Measurements from ENCODE around the gene PPP2R2C.

Gene PPP2R2C

DNA sequence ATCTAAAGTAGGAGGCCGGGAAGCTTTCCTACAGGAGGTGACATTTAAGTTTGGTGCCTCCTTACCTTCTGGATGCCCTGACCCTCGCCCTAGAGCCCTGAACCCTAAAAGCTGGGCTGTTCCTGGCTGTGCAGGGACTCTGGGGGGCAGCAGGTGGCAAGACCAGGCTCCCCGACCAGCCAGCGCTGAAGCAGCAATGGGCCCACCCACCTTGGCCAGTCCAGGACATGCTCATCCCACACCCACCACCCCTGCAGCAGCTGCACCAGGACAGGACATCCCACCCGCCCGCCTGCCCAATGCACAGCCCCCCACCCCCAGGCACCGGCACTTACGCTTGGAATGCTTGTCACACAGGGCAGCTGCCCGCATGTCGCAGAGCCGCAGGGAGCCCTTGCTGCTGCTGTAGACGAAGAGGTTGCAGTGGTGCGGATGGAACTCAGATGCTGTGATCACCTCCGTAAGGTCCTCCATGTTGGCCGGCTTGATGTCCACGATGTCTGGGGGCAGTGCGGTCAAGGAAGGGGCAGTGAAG lies 124.8 kb downstream of the PPP2R2C start:
- no peak for DNase-seq (ENCODE audit: low read depth in 2 of 2)

- DNase-seq (ENCODE audit: low read depth in 2 of 2) = no peak
Measured at GRCh38 chr4:6346373-6347110, 125.9 kb downstream of the PPP2R2C start.

GRCh38 chr4:6345866-6346265 lies 126.5 kb downstream of the PPP2R2C start:
- no peak for DNase-seq (ENCODE audit: low read depth in 2 of 2)

DNA sequence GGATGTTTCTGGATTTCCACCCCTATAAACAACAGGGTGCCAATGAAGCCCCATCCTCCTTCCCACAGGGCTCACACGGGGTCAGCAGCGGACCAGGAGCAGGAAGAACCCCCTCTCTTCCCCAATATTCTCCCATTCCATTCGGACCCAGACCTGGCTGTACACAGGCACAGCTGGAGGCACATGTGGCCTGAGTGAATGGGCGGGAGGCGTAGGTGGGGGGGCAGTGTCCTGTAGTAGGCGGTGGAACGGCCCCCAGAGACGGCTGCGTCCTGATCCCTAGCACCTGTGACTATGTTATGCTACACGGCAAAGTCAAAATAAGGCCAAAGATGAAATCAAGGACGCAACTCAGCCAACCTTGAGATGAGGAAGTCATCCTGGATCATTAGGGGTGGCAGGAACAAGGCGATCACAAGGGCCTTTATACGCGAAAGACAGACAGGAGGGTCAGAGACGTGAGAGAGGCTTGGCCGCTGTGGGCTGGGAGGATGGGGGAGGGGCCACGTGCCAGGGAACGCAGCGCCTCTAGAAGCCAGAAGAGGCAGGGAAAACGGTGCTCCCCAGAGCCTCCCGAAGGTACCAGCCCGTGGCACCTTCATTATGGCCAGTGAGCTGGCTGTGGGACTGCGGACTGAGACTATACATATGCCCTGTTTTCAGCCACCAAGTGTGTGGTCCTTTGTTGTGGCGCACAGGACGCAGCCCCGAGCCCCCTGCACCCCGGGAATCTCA lies 127.2 kb downstream of the PPP2R2C start:
- DNase-seq (ENCODE audit: low read depth in 2 of 2) = no peak

DNA sequence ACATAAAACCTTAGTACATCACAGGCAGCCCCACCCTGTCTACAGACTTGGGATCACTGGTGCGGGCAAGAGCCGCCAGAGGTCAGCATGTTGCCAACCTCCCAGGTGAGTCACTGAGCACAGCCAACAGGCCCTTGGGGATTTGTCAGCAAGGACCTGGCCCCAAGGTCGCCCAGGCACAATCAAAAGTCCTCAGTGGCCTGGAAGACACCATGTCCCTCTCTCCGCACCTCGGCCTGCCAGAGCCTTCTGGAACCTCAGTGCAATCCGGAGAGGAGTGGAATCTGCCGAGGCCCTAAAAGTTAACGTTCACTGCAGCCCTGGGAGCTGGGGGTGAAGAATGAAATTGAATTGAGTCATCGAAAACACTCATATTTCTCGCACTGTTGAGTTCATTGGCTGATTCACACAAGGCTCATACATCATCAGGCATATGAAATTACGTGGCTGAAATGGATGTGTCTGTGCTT lies 128.4 kb downstream of the PPP2R2C start:
- DNase-seq (ENCODE audit: low read depth in 2 of 2) = no peak

DNA sequence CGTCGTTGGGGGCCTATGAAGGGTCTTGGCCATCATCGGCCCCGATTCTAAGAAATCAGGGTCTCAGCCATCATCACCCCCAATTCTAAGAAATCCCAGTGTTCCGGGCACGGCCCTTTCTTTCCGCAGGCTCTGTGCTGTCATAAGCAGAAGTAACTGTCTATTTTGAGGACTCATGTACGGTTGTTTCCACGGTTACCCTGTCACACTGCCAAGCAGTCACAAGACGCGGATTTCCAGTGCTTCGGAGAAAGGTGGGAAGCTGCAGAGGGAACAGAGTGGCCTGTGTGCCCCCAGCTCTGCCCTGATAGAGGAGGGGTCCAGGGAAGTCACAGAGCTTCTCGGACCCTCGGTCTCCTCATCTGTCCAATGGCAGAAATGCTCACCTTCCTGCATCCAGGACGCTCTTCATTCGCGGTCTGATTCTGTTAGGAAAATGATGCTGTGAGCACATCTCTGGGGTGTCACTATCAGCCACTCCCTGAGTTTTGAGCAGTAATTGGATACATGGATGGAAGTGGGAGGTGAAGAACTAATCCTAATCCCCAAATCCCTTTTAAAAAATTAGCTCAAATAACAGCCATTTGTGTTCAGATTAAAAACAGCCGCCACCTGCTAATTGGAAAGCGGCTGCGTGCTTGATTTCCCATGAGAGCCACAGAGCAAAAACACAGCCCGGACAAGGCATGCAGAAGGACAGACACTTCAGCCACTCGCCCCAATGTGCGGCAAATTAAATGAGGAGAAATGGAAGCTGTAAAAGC lies 129.7 kb downstream of the PPP2R2C start:
- DNase-seq (ENCODE audit: low read depth in 2 of 2) = no peak

DNA sequence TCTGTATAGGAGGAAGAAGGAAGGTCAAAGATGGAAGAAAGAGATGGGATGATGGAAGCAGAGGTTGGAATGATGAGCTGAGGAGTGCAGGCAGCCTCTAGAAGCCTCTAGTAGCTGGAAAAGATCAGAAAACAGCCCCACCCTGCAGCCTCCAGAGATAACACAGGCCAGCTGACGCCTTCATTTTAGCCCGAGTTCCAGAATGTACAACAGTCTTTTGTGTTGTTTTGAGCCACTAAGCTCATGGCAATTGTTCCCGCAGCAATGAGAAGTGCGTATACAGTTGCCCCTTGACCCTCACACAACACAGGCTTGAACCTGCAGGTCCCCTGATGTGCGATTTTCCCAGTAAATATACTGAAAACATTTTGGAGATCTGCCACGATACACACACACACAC lies 130.7 kb downstream of the PPP2R2C start:
- DNase-seq (ENCODE audit: low read depth in 2 of 2) = no peak

DNA sequence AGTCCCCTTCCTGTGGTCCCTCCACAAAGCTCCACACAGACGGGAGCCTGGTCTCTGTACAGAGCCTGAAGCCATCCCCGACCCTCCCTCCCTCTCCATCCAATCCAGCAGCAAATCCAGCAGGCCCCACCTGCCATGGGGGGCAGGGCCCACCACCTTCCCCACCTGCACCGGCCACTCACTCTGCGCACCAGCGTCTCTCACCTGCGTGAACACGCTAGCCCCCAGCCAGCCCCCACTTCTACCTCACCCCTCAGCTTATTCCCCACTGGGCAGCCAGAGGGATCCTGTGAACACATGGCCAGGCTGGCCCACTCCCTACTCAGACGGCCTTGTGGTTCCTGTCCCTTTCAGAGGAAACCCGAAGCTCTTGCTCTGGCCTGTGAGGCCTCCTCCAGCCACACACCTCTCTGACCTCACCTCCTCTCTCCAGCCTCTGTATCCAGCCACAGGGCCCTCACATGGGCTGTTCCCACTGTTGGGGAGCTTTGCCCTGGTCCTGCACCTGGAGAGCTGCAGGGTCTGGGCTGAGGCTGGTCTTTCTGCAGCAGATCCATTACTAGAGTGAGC lies 131.9 kb downstream of the PPP2R2C start:
- no peak for DNase-seq (ENCODE audit: low read depth in 2 of 2)

- DNase-seq (ENCODE audit: low read depth in 2 of 2) = no peak
Measured at GRCh38 chr4:6339818-6340445, 132.5 kb downstream of the PPP2R2C start.

DNA sequence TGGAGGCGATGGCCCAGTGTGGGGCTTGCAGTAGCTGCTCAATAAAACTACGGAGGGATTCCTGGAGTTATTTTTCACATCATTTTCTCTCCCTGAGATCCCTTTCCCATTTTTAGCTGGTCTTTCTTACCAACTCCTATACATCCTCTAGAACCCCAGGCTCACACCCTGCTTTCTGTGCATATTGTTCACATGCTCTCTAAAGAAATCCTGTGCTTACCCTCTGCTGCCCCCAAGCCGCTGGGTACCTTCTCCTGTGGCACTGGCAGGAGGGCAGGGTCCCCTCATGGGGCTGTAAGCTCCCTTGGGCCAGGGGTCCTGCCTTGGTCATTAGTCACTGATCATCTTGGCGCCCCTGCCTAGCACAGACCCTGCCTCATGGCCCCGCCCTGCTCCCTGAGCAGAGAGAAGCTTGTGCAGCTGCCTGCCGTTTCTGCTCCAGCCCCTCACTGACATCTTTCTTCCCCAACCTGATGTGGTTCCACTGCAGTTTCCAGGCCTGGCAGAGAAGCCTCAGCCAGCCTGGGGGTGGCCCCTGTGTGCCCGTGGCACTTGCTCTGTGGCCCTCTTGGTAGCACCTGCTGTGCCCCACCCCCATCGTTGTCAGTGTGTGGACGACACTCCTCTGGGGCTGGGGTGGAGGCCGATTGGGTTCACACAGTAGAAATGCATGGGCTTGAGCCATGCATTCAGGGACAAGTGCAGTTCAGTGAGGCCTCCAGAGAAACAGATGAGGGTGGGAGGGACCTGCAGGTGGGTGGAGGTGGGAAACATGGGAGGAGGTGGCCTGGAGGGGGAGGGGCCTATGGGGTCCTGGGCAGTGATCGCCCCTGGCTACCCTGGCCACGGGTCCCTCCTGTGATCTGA lies 133.2 kb downstream of the PPP2R2C start:
- DNase-seq (ENCODE audit: low read depth in 2 of 2) = no peak

DNA sequence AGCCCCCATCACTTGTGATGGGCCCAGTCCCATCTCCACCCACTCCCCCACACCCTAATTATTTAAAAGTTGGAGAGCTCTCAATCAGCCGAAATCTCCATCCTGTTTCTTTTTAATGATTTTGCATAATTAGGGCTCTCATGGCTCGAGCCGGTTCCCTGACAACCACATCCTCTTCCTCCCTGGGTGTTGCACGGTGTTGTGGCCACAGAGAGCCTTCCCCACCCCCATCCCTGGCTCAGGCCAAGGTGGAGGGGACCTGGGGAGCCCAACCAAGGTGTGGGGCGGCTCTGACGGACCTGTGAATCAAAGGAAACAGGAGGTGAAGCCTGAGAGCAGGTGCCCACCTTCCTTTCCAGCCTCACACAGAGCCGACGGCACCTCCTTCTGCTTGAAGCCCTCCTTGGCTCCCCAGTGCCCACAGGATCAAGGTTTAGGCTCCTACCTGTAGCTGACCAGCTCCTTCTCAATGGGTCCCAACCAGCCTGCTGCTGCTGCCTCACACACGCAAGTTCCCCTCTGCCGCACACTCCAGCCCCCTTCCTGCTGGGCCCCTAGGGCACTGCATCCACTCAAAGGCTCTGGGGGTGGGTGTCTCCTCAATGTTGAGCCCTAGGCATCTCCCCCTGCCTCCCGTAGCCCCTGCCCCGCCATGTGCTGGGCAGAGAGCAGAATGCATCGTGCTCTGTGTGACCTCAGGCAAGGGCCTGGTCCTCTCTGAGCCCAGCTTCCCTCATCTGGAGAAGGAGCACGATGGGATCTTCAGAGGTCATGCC lies 134.1 kb downstream of the PPP2R2C start:
- no peak for DNase-seq (ENCODE audit: low read depth in 2 of 2)

DNA sequence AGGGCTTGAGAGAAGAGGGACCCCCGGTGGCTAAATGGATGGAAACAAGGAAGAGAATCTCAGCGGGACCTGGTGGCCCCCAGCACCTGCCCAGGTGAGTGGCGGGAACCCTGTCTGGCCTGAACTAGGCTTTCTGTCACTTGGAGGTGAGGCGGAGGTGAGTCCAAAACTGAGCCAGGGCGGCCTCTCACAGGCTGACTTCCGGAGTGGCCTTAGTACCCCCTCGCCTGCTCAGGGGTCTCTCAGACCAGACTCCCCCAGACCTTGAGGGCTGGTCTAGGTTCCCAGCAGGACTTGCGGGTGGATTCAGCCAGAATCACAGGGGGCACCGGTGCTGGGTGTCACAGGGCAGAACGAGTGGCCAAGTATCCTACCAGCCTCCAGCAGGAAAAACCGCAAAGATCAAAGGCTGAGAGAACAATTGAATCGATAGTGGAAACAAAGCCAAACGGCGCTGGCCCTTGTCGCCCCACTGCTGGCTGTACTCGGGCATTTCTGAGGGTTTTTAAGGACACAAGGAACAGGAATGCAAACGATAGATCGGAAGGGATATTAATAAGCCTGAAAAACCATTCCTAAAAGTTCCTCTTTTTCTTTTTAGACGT lies 135.0 kb downstream of the PPP2R2C start:
- no peak for DNase-seq (ENCODE audit: low read depth in 2 of 2)

DNA sequence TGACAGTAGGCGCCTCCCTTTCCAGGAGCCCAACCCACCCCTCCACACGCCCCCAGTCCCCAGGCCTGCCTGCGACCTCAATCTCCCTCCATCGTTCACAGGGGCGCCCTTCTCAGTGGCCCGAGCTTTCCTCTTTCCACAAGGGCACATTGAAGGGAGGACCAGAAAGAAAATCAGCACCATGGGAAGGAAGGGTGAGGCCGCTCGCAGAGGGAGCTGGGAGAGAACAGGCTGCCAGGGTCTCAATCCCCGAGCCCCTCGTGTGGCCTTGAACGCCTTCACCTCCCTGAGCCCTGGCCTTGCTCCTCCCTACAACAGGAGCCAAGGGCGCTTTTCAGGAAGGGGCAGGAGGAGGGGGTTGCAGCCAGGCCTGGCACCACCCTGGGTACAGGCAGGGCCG lies 136.2 kb downstream of the PPP2R2C start:
- DNase-seq (ENCODE audit: low read depth in 2 of 2) = no peak

- DNase-seq (ENCODE audit: low read depth in 2 of 2) = no peak
Measured at GRCh38 chr4:6335040-6335590, 137.3 kb downstream of the PPP2R2C start.

DNA sequence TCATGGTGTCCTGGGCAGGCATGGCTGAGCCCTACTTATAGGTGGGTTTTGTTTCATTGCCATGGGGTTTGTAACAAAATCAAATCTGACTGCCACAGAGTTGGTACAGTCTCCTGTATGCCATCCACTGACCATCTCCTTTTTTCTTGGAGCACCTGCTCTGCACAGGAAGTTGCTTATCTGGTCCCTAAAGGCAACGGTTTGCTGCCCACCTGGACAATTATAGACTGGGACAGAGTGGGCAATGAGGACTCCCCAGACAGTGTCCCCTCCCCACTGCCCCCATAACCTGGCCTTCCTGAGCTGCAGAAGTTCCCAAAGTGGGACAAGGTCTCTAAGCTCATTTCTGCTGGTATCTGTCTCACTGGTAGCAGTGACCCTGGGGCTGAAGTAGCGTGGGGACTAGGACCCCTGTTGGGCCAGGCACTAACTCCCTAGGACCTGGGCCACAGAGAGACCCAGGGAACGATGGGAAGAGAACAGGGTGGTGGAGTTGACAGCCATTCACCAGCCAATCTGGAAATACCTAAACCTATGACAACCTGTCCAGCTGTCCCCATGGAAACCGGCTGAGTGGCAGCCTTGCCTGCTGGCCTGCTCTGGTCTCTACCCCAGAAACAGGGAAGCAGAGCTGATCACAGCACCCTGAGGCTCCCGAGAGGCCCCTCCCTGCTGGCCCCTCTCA lies 138.1 kb downstream of the PPP2R2C start:
- DNase-seq (ENCODE audit: low read depth in 2 of 2) = no peak

- no peak for DNase-seq (ENCODE audit: low read depth in 2 of 2)
Measured at GRCh38 chr4:6333301-6334202, 138.9 kb downstream of the PPP2R2C start.

DNA sequence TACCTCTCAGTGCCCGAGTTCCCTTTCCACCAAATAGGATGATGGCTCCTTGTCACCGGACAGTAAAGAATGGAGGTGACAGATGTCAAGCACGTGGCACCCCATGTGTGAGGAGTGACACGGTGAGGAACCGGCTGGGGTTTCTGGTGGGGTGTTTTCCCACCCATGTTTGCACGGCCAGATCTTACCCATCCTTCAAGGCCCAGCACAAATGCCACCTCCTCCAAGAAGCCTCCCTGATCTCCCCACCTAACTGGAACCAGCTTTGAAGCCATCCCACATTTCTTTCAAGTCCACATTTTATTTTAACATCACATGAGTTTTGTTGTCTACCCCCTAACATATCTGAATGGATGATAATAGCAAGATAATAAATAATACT lies 139.8 kb downstream of the PPP2R2C start:
- no peak for DNase-seq (ENCODE audit: low read depth in 2 of 2)
